IMR-90 (cell line): ENCODE data around the gene ZMAT5. TPM values are rescaled to one million over a fixed set of nuclear protein-coding genes. Genes with fewer than 3 reads are reported as not detected.
A peak's percentile ranks its signal among the peaks of the same experiment; 100 is the strongest.

Experiments used
- ATAC-seq: fragments of 200-7000 bp; cut with Tn5 transposase; 2 replicates; pipeline ENCODE4 v1.9.1; 2020; ENCODE audit warnings: low read depth, mild to moderate bottlenecking, moderate library complexity
- BruUV-seq: library from RNA; stranded (reverse); fragments of 400-500 nt; replicated peaks from 2 replicates; lab custom pipeline; 2021; lab: Mats Ljungman, UMichigan
- CTCF ChIA-PET: fragments of 300-600 bp; formaldehyde crosslinking; extraction: SDS; loops from one replicate; lab custom pipeline; 2021; ENCODE audit warnings: antibody characterized with exemption; lab: Yijun Ruan, JAX
- POLR2A ChIA-PET: fragments of 300-600 bp; sonication (Branson Sonifier 250); formaldehyde crosslinking; loops from one replicate; lab custom pipeline; 2022; ENCODE audit warnings: antibody characterized with exemption; ENCODE audit not compliant: unreplicated experiment; lab: Charles Lee
- DNase-seq: peaks from one replicate; pipeline ENCODE4 v3.0.0; 2013
- H2AFZ ChIP-seq: replicated peaks from 2 replicates; pipeline ENCODE3; 2013; ENCODE audit warnings: low read length, mild to moderate bottlenecking; ENCODE audit not compliant: poor library complexity
- H2AK5ac ChIP-seq: 2 replicates; pipeline ENCODE4 v1.6.1; 2013; ENCODE audit warnings: low read depth, low read length, inconsistent platforms
- H2AK9ac ChIP-seq: replicated peaks from 2 replicates; pipeline ENCODE3; 2013; ENCODE audit warnings: mild to moderate bottlenecking, low read depth, low read length, moderate library complexity; ENCODE audit not compliant: poor library complexity
- H2BK120ac ChIP-seq: 2 replicates; pipeline ENCODE4 v1.6.1; 2013; ENCODE audit warnings: low read depth, low read length, inconsistent platforms
- H2BK15ac ChIP-seq: 3 replicates; pipeline ENCODE4 v1.6.1; 2013; ENCODE audit warnings: low read depth, low read length, inconsistent platforms
- H2BK20ac ChIP-seq: 2 replicates; pipeline ENCODE4 v1.6.1; 2013; ENCODE audit warnings: low read depth, mild to moderate bottlenecking, inconsistent platforms, low read length, moderate library complexity
- H2BK5ac ChIP-seq: 2 replicates; pipeline ENCODE4 v1.6.1; 2013; ENCODE audit warnings: mild to moderate bottlenecking, low read depth, low read length, inconsistent platforms; ENCODE audit not compliant: poor library complexity, severe bottlenecking
- H3K14ac ChIP-seq: replicated peaks from 2 replicates; pipeline ENCODE4 v1.6.1; 2013; ENCODE audit warnings: low read depth, low read length, inconsistent platforms
- H3K18ac ChIP-seq: 2 replicates; pipeline ENCODE4 v1.6.1; 2013; ENCODE audit warnings: low read depth, low read length, control low read depth
- H3K23ac ChIP-seq: 2 replicates; pipeline ENCODE4 v1.6.1; 2013; ENCODE audit warnings: low read depth, low read length, inconsistent platforms
- H3K27ac ChIP-seq: 2 replicates; pipeline ENCODE4 v1.5.1; 2013; ENCODE audit warnings: mild to moderate bottlenecking, control low read depth, low read length; ENCODE audit not compliant: insufficient read depth
- H3K27me3 ChIP-seq: 2 replicates; pipeline ENCODE4 v1.6.1; 2013; ENCODE audit warnings: low read length; ENCODE audit not compliant: control insufficient read depth, insufficient read depth
- H3K36me3 ChIP-seq: 2 replicates; pipeline ENCODE4 v1.6.1; 2013; ENCODE audit warnings: low read length, mixed read lengths; ENCODE audit not compliant: control insufficient read depth, insufficient read depth
- H3K4ac ChIP-seq: 2 replicates; pipeline ENCODE4 v1.6.1; 2013; ENCODE audit warnings: low read depth, low read length, inconsistent platforms
- H3K4me1 ChIP-seq: 2 replicates; pipeline ENCODE4 v1.6.1; 2013; ENCODE audit warnings: low read length, mixed read lengths; ENCODE audit not compliant: control insufficient read depth, insufficient read depth
- H3K4me2 ChIP-seq: 2 replicates; pipeline ENCODE4 v1.6.1; 2013; ENCODE audit warnings: low read depth, mild to moderate bottlenecking, control low read depth, low read length, moderate library complexity
- H3K4me3 ChIP-seq: 2 replicates; pipeline ENCODE4 v1.5.1; 2013; ENCODE audit warnings: low read depth, mild to moderate bottlenecking, control low read depth, low read length, moderate library complexity; ENCODE audit not compliant: insufficient read depth
- H3K56ac ChIP-seq: 2 replicates; pipeline ENCODE4 v1.6.1; 2013; ENCODE audit warnings: low read length, inconsistent platforms; ENCODE audit not compliant: insufficient read depth; ENCODE audit errors: extremely low read depth
- H3K79me1 ChIP-seq, 2 experiments: 2 replicates each; pipeline ENCODE4 v1.6.1; 2013; ENCODE audit warnings: low read length in 2 of 2, inconsistent platforms in 1 of 2, low read depth in 1 of 2
- H3K9ac ChIP-seq: 2 replicates; pipeline ENCODE4 v1.6.1; 2013; ENCODE audit warnings: low read depth, low read length, control low read depth
- H3K9me1 ChIP-seq: 2 replicates; pipeline ENCODE4 v1.6.1; 2013; ENCODE audit warnings: low read length, inconsistent platforms; ENCODE audit not compliant: insufficient read depth
- H3K9me3 ChIP-seq: 2 replicates; pipeline ENCODE4 v1.6.1; 2013; ENCODE audit warnings: low read length; ENCODE audit not compliant: control insufficient read depth, insufficient read depth
- H4K20me1 ChIP-seq: 2 replicates; pipeline ENCODE4 v1.6.1; 2013; ENCODE audit warnings: low read length, inconsistent platforms; ENCODE audit not compliant: insufficient read depth
- H4K5ac ChIP-seq: 2 replicates; pipeline ENCODE4 v1.6.1; 2013; ENCODE audit warnings: mild to moderate bottlenecking, low read depth, low read length, control low read depth
- H4K8ac ChIP-seq, 2 experiments: 2 replicates each; pipeline ENCODE4 v1.6.1; 2013; ENCODE audit warnings: low read depth in 2 of 2, low read length in 2 of 2, control low read depth in 1 of 2, inconsistent platforms in 1 of 2
- H4K91ac ChIP-seq: 2 replicates; pipeline ENCODE4 v1.6.1; 2013; ENCODE audit warnings: low read depth, low read length, inconsistent platforms; ENCODE audit not compliant: insufficient read depth
- BHLHE40 ChIP-seq: fragments of 150-350 bp; IDR thresholded peaks from 2 replicates; pipeline ENCODE4 v1.6.1; 2016; ENCODE audit warnings: mild to moderate bottlenecking, low read depth, low read length
- FOS ChIP-seq: fragments of 150-350 bp; IDR thresholded peaks from 2 replicates; pipeline ENCODE4 v1.6.1; 2016; ENCODE audit warnings: low read depth, low read length
- MAZ ChIP-seq: IDR thresholded peaks from 2 replicates; pipeline ENCODE4 v1.6.1; 2012; ENCODE audit warnings: low read depth, mild to moderate bottlenecking, low read length, improper control_type of control experiment, moderate library complexity, borderline replicate concordance
- MXI1 ChIP-seq: IDR thresholded peaks from 2 replicates; pipeline ENCODE4 v1.6.1; 2012; ENCODE audit warnings: low read depth, mild to moderate bottlenecking, low read length, moderate library complexity, borderline replicate concordance
- NFE2L2 ChIP-seq: fragments of 150-350 bp; IDR thresholded peaks from 2 replicates; pipeline ENCODE4 v1.6.1; 2016; ENCODE audit warnings: low read depth, mild to moderate bottlenecking, low read length
- RAD21 ChIP-seq: IDR thresholded peaks from 2 replicates; pipeline ENCODE4 v1.6.1; 2012; ENCODE audit warnings: low read length, improper control_type of control experiment
- RCOR1 ChIP-seq: IDR thresholded peaks from 2 replicates; pipeline ENCODE4 v1.6.1; 2012; ENCODE audit warnings: mild to moderate bottlenecking, low read length, improper control_type of control experiment; ENCODE audit not compliant: insufficient replicate concordance
- RFX5 ChIP-seq: IDR thresholded peaks from 2 replicates; pipeline ENCODE4 v1.8.0; 2012; ENCODE audit warnings: low read depth, mild to moderate bottlenecking, low read length, moderate library complexity
- SMC3 ChIP-seq: fragments of 150-350 bp; IDR thresholded peaks from 2 replicates; pipeline ENCODE4 v1.6.1; 2016; ENCODE audit warnings: low read depth, mild to moderate bottlenecking, antibody characterized with exemption, low read length, moderate library complexity
- WGBS, 2 experiments: methylation state at CpG; one replicate each; pipeline versions ENCODE4 v1.1.5 to v1.1.7; 2013; ENCODE audit warnings: missing lambda C conversion rate in 2 of 2; ENCODE audit not compliant: insufficient read length in 1 of 2; ENCODE audit errors: extremely low coverage in 2 of 2; 5-methylcytosine and 5-hydroxymethylcytosine counted together
- dilution Hi-C: fragments of 300-500 bp; cut with HindIII; formaldehyde crosslinking; loops from one replicate; pipeline ENCODE4 v1.14.3; 2018; ENCODE audit warnings: low sequenced_read_pairs; ENCODE audit not compliant: unreplicated experiment
- in situ Hi-C: fragments of 300-500 bp; cut with MboI; formaldehyde crosslinking; loops from 3 replicates; pipeline ENCODE4 v1.14.3; 2019; ENCODE audit warnings: low sequenced_read_pairs, inconsistent platforms, mixed read lengths
- intact Hi-C: fragments of 100-400 bp; cut with micrococcal nuclease; formaldehyde crosslinking; loops from 2 replicates; pipeline ENCODE4 v1.10.0; 2022
- polyA plus RNA-seq, 3 experiments: library from polyadenylated mRNA; depleted of rRNA; stranded (reverse); fragments of >200 nt; gene quantifications; 2 replicates each; pipeline ENCODE4 v1.2.3, GENCODE V29; 2012; ENCODE audit warnings: low replicate concordance in 1 of 3
- total RNA-seq: library from RNA; depleted of rRNA; stranded (reverse); fragments of >200 nt; gene quantifications from 2 replicates; pipeline ENCODE4 v1.2.3, GENCODE V29; 2012
- TF ChIP-seq, protein P1 (sequence below): conservative IDR thresholded peaks from 2 replicates; pipeline ENCODE4 v1.5.1; 2012; ENCODE audit warnings: mild to moderate bottlenecking, low read depth, low read length, improper control_type of control experiment
- TF ChIP-seq, protein P2 (sequence below): fragments of 150-350 bp; IDR thresholded peaks from 2 replicates; pipeline ENCODE4 v1.6.1; 2017; ENCODE audit warnings: mild to moderate bottlenecking, antibody characterized with exemption, low read length, low read depth
- TF ChIP-seq, protein P3 (sequence below): fragments of 150-350 bp; IDR thresholded peaks from 2 replicates; pipeline ENCODE4 v1.6.1; 2016; ENCODE audit warnings: low read depth, mild to moderate bottlenecking, low read length, moderate library complexity, borderline replicate concordance

Gene ZMAT5
- total and polyA plus RNA-seq, 2 of the 4 experiments (the other 2 are of a cell fraction), result 21.7 to 31.8 TPM

DNA sequence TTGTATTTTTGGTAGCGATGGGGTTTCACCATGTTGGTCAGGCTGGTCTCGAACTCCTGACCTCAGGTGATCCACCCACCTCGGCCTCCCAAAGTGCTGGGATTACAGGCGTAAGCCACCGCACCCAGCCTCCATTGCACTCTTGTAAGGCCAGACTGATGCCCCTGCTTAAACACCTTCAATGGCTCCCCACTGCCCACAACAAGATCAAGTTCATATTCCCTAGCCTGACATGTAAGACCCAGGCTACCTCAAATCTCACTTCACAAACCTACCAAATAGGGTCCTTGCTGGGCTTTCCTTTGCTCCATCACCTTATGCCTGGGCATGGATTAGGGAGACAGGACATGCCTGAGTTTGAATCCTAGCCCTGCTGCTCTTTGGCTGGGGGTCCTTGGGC, 13.4 kb upstream of the ZMAT5 start:
- Histone ChIP-seq H3K14ac (peak overlapping the region; percentile 46), H3K4me1 (peaks cover 31% of the 10 kb centered on the region), H3K9ac (no peak overlapping the region), H3K27me3 (no peaks in the 10 kb centered on the region), H4K91ac (peak overlapping the region; percentile 99), H3K4me2 (peak overlapping the region; percentile 16; the same call in 1 of the 2 replicates), H3K18ac (peak overlapping the region; percentile 90), H2AK5ac (peak overlapping the region; percentile 95), H2BK5ac (peak overlapping the region; percentile 96), H3K79me1 (peaks cover 0 to 12% of the 10 kb centered on the region in 2 experiments; a peak in 2 of 4 replicates), H3K4me3 (no peak overlapping the region), H3K4ac (peak overlapping the region; percentile 98), H4K5ac (peak overlapping the region; percentile 78), H3K56ac (peak overlapping the region; percentile 69; the same call in 1 of the 2 replicates), H2BK20ac (peak overlapping the region; percentile 98), H3K9me3 (no peaks in the 10 kb centered on the region), H3K23ac (peak overlapping the region; percentile 89), H2BK15ac (peak overlapping the region; percentile 86; the same call in 2 of the 3 replicates), H3K9me1 (peaks cover 18% of the 10 kb centered on the region), H2AK9ac (peak overlapping the region; percentile 74), H2BK120ac (peak overlapping the region; percentile 99), H4K20me1 (no peaks in the 10 kb centered on the region), H2AFZ (no peak overlapping the region), H3K27ac (peak overlapping the region; percentile 54), H3K36me3 (no peaks in the 10 kb centered on the region), H4K8ac (peak overlapping the region; percentile 63 to 99)
- intact Hi-C loops (no loop called here), dilution Hi-C loops (no loop called here), in situ Hi-C loops (no loop called here)
- no peak for ATAC-seq
- ChIA-PET POLR2A (no interaction called here), CTCF (interaction anchor here (1.7 kb wide), 1 partner anchor 225 kb away, joined by 4 read pairs; no protein-coding TSS in a partner anchor)
- no TSS peak for BruUV-seq
- DNase-seq, result no peak
- no CpG with 5 or more reads among the region's 5 CpGs for WGBS, 2 experiments
- TF ChIP-seq, protein P1, sequence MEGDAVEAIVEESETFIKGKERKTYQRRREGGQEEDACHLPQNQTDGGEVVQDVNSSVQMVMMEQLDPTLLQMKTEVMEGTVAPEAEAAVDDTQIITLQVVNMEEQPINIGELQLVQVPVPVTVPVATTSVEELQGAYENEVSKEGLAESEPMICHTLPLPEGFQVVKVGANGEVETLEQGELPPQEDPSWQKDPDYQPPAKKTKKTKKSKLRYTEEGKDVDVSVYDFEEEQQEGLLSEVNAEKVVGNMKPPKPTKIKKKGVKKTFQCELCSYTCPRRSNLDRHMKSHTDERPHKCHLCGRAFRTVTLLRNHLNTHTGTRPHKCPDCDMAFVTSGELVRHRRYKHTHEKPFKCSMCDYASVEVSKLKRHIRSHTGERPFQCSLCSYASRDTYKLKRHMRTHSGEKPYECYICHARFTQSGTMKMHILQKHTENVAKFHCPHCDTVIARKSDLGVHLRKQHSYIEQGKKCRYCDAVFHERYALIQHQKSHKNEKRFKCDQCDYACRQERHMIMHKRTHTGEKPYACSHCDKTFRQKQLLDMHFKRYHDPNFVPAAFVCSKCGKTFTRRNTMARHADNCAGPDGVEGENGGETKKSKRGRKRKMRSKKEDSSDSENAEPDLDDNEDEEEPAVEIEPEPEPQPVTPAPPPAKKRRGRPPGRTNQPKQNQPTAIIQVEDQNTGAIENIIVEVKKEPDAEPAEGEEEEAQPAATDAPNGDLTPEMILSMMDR, result no peak
- TF ChIP-seq MAZ (no peak), FOS (no peak), MXI1 (no peak), RFX5 (no peak), RCOR1 (no peak), BHLHE40 (no peak), RAD21 (no peak), SMC3 (no peak), NFE2L2 (no peak)
- TF ChIP-seq, protein P2, sequence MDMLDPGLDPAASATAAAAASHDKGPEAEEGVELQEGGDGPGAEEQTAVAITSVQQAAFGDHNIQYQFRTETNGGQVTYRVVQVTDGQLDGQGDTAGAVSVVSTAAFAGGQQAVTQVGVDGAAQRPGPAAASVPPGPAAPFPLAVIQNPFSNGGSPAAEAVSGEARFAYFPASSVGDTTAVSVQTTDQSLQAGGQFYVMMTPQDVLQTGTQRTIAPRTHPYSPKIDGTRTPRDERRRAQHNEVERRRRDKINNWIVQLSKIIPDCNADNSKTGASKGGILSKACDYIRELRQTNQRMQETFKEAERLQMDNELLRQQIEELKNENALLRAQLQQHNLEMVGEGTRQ, result no peak
- TF ChIP-seq, protein P3, sequence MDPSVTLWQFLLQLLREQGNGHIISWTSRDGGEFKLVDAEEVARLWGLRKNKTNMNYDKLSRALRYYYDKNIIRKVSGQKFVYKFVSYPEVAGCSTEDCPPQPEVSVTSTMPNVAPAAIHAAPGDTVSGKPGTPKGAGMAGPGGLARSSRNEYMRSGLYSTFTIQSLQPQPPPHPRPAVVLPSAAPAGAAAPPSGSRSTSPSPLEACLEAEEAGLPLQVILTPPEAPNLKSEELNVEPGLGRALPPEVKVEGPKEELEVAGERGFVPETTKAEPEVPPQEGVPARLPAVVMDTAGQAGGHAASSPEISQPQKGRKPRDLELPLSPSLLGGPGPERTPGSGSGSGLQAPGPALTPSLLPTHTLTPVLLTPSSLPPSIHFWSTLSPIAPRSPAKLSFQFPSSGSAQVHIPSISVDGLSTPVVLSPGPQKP, result no peak
